H9 (cell line): ENCODE measurements around the gene IL12RB1. TPM values are rescaled to one million over a fixed set of nuclear protein-coding genes. Genes with fewer than 3 reads are reported as not detected.

Experiments
- DNase-seq: peaks from one replicate; pipeline ENCODE4 v3.0.0-alpha.2; 2017
- H2AFZ ChIP-seq: one replicate; pipeline ENCODE4 v1.6.1; 2013; ENCODE audit warnings: mild to moderate bottlenecking, low read length, control low read depth, moderate library complexity
- H2AK5ac ChIP-seq: 2 replicates; pipeline ENCODE4 v1.6.1; 2013; ENCODE audit warnings: low read length, control low read depth, mixed read lengths; ENCODE audit not compliant: insufficient read length
- H2BK120ac ChIP-seq: one replicate; pipeline ENCODE4 v1.6.1; 2013; ENCODE audit warnings: low read depth, mild to moderate bottlenecking, low read length, control low read depth, inconsistent platforms; ENCODE audit not compliant: poor library complexity, severe bottlenecking
- H2BK12ac ChIP-seq: 2 replicates; pipeline ENCODE4 v1.6.1; 2013; ENCODE audit warnings: low read length, control low read depth, mixed read lengths, low read depth; ENCODE audit not compliant: insufficient read length
- H2BK15ac ChIP-seq: 2 replicates; pipeline ENCODE4 v1.6.1; 2013; ENCODE audit warnings: low read depth, low read length, control low read depth
- H2BK20ac ChIP-seq: one replicate; pipeline ENCODE4 v1.6.1; 2013; ENCODE audit warnings: low read depth, mild to moderate bottlenecking, low read length, control low read depth, inconsistent platforms; ENCODE audit not compliant: poor library complexity, severe bottlenecking
- H2BK5ac ChIP-seq: 2 replicates; pipeline ENCODE4 v1.6.1; 2013; ENCODE audit warnings: low read length, control low read depth, mixed read lengths; ENCODE audit not compliant: insufficient read length
- H3K14ac ChIP-seq: 2 replicates; pipeline ENCODE4 v1.6.1; 2013; ENCODE audit warnings: low read length, control low read depth; ENCODE audit not compliant: insufficient read depth
- H3K18ac ChIP-seq: 2 replicates; pipeline ENCODE4 v1.6.1; 2013; ENCODE audit warnings: low read depth, mild to moderate bottlenecking, mixed read lengths, low read length, control low read depth; ENCODE audit not compliant: insufficient read length
- H3K23ac ChIP-seq: 2 replicates; pipeline ENCODE4 v1.6.1; 2013; ENCODE audit warnings: low read length, control low read depth, mixed read lengths, low read depth; ENCODE audit not compliant: insufficient read length
- H3K23me2 ChIP-seq: 2 replicates; pipeline ENCODE4 v1.6.1; 2013; ENCODE audit warnings: low read depth, mild to moderate bottlenecking, mixed read lengths, low read length, control low read depth; ENCODE audit not compliant: insufficient read length, poor library complexity, severe bottlenecking
- H3K27ac ChIP-seq: 2 replicates; pipeline ENCODE4 v1.5.1; 2013; ENCODE audit warnings: low read length, control low read depth, mixed read lengths, low read depth; ENCODE audit not compliant: insufficient read length
- H3K27me3 ChIP-seq: 2 replicates; pipeline ENCODE4 v1.6.1; 2013; ENCODE audit warnings: low read length, control low read depth, inconsistent platforms; ENCODE audit not compliant: insufficient read depth
- H3K4ac ChIP-seq: 2 replicates; pipeline ENCODE4 v1.6.1; 2013; ENCODE audit warnings: low read depth, mild to moderate bottlenecking, control low read depth, inconsistent platforms, low read length, moderate library complexity
- H3K4me1 ChIP-seq: 2 replicates; pipeline ENCODE4 v1.6.1; 2013; ENCODE audit warnings: low read length, control low read depth, inconsistent platforms; ENCODE audit not compliant: insufficient read depth
- H3K4me2 ChIP-seq: 2 replicates; pipeline ENCODE4 v1.6.1; 2013; ENCODE audit warnings: low read length, control low read depth, mixed read lengths; ENCODE audit not compliant: insufficient read length, insufficient read depth
- H3K56ac ChIP-seq: 2 replicates; pipeline ENCODE4 v1.6.1; 2013; ENCODE audit warnings: low read depth, mild to moderate bottlenecking, mixed read lengths, low read length, control low read depth; ENCODE audit not compliant: insufficient read length
- H3K79me1 ChIP-seq: 2 replicates; pipeline ENCODE4 v1.6.1; 2013; ENCODE audit warnings: low read depth, mild to moderate bottlenecking, moderate library complexity, low read length, control low read depth, inconsistent platforms; ENCODE audit not compliant: insufficient read depth, poor library complexity, severe bottlenecking
- H3K79me2 ChIP-seq: 2 replicates; pipeline ENCODE4 v1.6.1; 2013; ENCODE audit warnings: low read length, control low read depth, inconsistent platforms; ENCODE audit not compliant: insufficient read depth
- H3K9ac ChIP-seq: 2 replicates; pipeline ENCODE4 v1.6.1; 2013; ENCODE audit warnings: low read length, control low read depth, mixed read lengths; ENCODE audit not compliant: insufficient read length; ENCODE audit errors: extremely low read depth
- H3K9me3 ChIP-seq: one replicate; pipeline ENCODE4 v1.6.1; 2013; ENCODE audit warnings: low read depth, low read length, inconsistent platforms; ENCODE audit not compliant: control insufficient read depth
- H3T11ph ChIP-seq: one replicate; pipeline ENCODE4 v1.6.1; 2013; ENCODE audit warnings: mild to moderate bottlenecking, low read length, control low read depth, inconsistent platforms
- H4K20me1 ChIP-seq: one replicate; pipeline ENCODE4 v1.6.1; 2013; ENCODE audit not compliant: control insufficient read depth, insufficient read length, insufficient read depth
- H4K5ac ChIP-seq: 2 replicates; pipeline ENCODE4 v1.6.1; 2013; ENCODE audit warnings: low read depth, mild to moderate bottlenecking, mixed read lengths, low read length, control low read depth; ENCODE audit not compliant: insufficient read length
- H4K8ac ChIP-seq: replicated peaks from 2 replicates; pipeline ENCODE4 v1.6.1; 2013; ENCODE audit warnings: low read length, control low read depth, mixed read lengths, low read depth; ENCODE audit not compliant: insufficient read length
- H4K91ac ChIP-seq: 2 replicates; pipeline ENCODE4 v1.6.1; 2013; ENCODE audit warnings: low read depth, mild to moderate bottlenecking, moderate library complexity, mixed read lengths, low read length, control low read depth; ENCODE audit not compliant: insufficient read length
- H3K27ac Mint-ChIP-seq, 3 experiments: 2 replicates in 2 of 3; 3 replicates in 1 of 3; pipeline ENCODE4 v1.8.0; 2020 to 2021; ENCODE audit warnings: mixed read lengths in 3 of 3, mild to moderate bottlenecking in 1 of 3, moderate library complexity in 1 of 3
- H3K27me3 Mint-ChIP-seq: 2 replicates; pipeline ENCODE4 v1.8.0; 2021; ENCODE audit warnings: low read depth, mild to moderate bottlenecking, moderate library complexity, mixed read lengths
- H3K36me3 Mint-ChIP-seq, 3 experiments: 2 replicates in 2 of 3; 3 replicates in 1 of 3; pipeline ENCODE4 v1.8.0; 2020 to 2021; ENCODE audit warnings: low read depth in 3 of 3, mixed read lengths in 3 of 3; ENCODE audit not compliant: insufficient read depth in 1 of 3
- H3K4me1 Mint-ChIP-seq, 2 experiments: 2 replicates each; pipeline ENCODE4 v1.8.0; 2020; ENCODE audit warnings: mixed read lengths in 2 of 2
- H3K4me3 Mint-ChIP-seq, 2 experiments: 2 replicates in 1 of 2; 3 replicates in 1 of 2; pipeline ENCODE4 v1.8.0; 2020 to 2021; ENCODE audit warnings: mild to moderate bottlenecking in 2 of 2, mixed read lengths in 2 of 2, moderate library complexity in 1 of 2
- H3K9me3 Mint-ChIP-seq, 2 experiments: 2 replicates in 1 of 2; 3 replicates in 1 of 2; pipeline ENCODE4 v1.8.0; 2020; ENCODE audit warnings: mild to moderate bottlenecking in 2 of 2, mixed read lengths in 2 of 2, moderate library complexity in 1 of 2
- CTCF ChIP-seq: fragments of 200-600 bp; sonication (generic); conservative IDR thresholded peaks from 3 replicates; pipeline ENCODE4 v1.8.0; 2021; ENCODE audit warnings: antibody characterized with exemption, mild to moderate bottlenecking
- WGBS: extraction: QIAGEN DNeasy Blood & Tissue Kit; methylation state at CpG from one replicate; pipeline ENCODE4 v1.1.7; 2013; ENCODE audit warnings: missing lambda C conversion rate, low lambda C conversion rate, mixed read lengths; ENCODE audit not compliant: insufficient read length; ENCODE audit errors: extremely low coverage; 5-methylcytosine and 5-hydroxymethylcytosine counted together
- total RNA-seq: library from RNA; stranded (reverse); gene quantifications from 2 replicates; pipeline ENCODE4 v1.2.1, GENCODE V29; 2021

Gene IL12RB1
- total RNA-seq, 1 experiment from 2014 or later = not detected

DNA sequence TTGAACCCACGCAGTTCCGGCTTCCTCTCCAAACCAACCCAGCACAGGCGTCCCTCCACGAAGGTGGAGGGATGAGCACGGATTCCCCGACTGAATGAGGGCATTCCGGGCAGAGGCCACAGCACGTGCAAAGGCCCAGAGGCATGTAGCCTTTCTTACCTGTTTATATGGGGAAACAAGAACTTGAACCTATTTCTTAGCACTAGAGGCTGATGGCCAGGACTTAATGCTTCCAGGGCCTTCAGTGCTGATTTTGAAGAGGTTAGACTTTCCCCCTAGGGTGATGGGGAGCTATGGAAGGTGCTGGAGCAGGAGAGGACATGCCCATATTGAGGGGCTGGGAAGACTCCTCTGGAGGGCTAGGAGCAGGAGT is 12.9 kb upstream of the IL12RB1 start:
- no peak overlapping the region for H4K91ac ChIP-seq
- WGBS = no CpG with 5 or more reads among the region's 8 CpGs
- no peak overlapping the region for H3T11ph ChIP-seq
- Mint-ChIP-seq H3K27me3 (peaks cover 13% of the 10 kb centered on the region), H3K4me3 (peak overlapping the region in 1 of 2 experiments; percentile 81; a peak in 2 of 5 replicates), H3K36me3 (no peaks in the 10 kb centered on the region), H3K4me1 (peaks cover 19 to 32% of the 10 kb centered on the region in 2 experiments), H3K9me3 (no peaks in the 10 kb centered on the region), H3K27ac (no peak overlapping the region)
- H2BK20ac ChIP-seq = no peak overlapping the region
- peaks cover 2% of the 10 kb centered on the region for H3K23me2 ChIP-seq
- no peak overlapping the region for H3K14ac ChIP-seq
- H3K9me3 ChIP-seq = no peaks in the 10 kb centered on the region
- DNase-seq = no peak
- no peaks in the 10 kb centered on the region for H3K4me1 ChIP-seq
- H3K4ac ChIP-seq = no peak overlapping the region
- H3K9ac ChIP-seq = no peak overlapping the region
- no peak overlapping the region for H2AK5ac ChIP-seq
- H2BK120ac ChIP-seq = no peak overlapping the region
- H2AFZ ChIP-seq = no peak overlapping the region
- no peaks in the 10 kb centered on the region for H3K79me2 ChIP-seq
- H3K4me2 ChIP-seq = no peak overlapping the region
- no peak overlapping the region for H3K23ac ChIP-seq
- H2BK5ac ChIP-seq = no peak overlapping the region
- H3K27ac ChIP-seq = no peak overlapping the region
- no peak overlapping the region for H3K56ac ChIP-seq
- H2BK12ac ChIP-seq = no peak overlapping the region
- no peaks in the 10 kb centered on the region for H3K27me3 ChIP-seq
- no peaks in the 10 kb centered on the region for H4K20me1 ChIP-seq
- H2BK15ac ChIP-seq = no peak overlapping the region
- H3K18ac ChIP-seq = no peak overlapping the region
- TF ChIP-seq CTCF = no peak
- no peak overlapping the region for H4K5ac ChIP-seq
- no peak overlapping the region for H4K8ac ChIP-seq
- no peaks in the 10 kb centered on the region for H3K79me1 ChIP-seq
